Hematopoietic multipotent progenitor cell treated with erythropoietin and hydrocortisone succinate and interleukin-3 and kit ligand, for 4 days (in vitro differentiated cells): Measurements from ENCODE around the gene SCAMP4.
A peak's percentile ranks its signal among the peaks of the same experiment; 100 is the strongest.

ENCODE experiments used
- DNase-seq: peaks from one replicate; pipeline ENCODE4 v3.0.0-alpha.2; 2015

SCAMP4 gene

DNA sequence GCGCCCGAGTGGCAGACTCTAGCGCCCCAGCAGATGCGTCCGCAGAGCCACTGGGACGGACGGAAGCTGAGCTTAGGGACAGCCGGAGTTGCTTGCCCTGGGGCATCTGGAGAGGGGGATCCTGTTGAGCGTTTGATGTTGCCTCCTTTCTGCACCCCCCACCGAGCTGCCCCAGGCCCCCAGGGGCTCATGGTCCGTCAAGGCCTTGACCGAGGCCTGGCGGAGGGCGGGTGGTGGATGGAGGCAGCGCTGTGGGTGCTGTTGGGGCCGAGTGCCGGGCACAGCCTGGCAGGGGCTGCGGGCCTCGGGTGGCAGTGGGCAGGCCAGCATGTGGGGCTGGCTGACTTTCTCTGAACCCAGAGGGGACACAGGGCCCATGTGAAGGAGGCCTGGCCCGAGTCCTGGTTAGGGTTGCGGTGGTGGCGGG lies 38.5 kb downstream of the SCAMP4 start:
- no peak for DNase-seq

DNA sequence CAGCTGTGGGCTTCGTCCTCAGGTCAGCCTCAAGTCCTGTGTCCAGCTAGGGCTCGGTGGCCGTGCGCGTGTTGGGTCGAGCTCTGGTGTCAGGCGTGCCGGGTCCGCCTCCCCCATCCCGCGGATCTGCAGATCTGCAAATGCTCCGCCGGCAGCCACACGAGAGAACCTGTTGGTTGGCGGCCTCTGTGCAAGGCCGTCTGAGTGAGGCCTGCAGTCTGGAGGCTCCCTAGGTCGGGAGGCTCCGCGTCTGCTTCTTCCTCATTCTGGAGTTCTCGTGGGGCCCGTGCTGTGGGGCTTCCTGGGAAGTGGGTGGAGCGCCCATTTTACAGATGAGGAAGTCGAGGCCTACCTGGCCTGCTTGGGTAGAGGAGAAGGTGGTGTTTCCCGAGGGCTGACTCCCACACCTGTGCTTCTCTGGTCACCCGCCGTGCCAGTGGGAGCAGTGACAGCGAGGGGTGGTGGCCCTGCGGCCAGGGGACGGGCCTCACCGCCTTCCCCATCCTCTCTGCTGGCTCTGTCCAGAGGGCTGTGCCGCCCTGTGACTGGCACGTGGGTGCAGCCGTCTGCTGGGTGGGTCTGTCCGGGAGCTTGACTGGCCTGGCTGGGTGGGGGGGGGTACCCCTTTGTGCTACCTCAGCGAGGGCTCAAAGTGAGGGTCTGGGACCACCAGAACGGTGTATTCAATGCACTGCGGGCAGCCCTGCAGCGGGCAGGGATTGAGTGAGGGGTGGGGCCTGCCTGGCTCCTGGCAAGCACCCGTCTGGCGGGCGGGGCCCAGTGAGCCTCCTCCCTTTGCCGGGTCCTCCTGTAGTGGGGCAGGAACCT lies 39.1 kb downstream of the SCAMP4 start:
- DNase-seq, result peak; percentile 43

DNA sequence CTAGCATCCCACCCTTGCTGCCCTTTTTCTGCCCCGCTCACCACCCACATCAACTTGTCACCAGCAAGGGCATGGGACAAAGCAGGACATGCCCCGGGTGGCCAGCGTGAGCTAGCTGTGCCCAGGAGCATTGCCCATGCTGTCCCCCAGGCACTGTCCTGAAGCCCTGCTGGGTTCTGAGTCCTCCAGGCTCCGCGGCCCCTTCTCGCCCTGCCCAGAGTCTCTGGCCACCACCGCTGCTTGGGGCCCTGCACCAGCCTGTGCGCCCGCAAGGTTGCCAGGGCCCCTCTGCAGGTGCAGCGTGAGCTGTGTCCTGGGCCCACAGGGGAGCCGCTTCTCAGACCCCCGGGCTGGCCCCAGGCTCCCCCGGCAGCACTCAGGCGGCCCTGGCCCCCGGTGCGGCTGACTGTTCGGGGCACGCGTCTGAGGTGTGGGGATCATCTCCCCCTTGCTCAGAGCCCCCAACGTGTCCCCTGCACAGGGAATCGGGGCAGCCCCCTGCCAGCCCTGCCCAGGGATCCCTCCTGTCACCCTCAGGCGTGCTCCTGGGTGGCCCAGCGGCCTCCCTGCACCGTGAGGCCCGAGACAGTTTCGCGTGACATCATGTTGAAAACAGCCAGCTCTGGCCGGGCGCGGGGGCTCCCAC lies 39.8 kb downstream of the SCAMP4 start:
- no peak for DNase-seq

DNA sequence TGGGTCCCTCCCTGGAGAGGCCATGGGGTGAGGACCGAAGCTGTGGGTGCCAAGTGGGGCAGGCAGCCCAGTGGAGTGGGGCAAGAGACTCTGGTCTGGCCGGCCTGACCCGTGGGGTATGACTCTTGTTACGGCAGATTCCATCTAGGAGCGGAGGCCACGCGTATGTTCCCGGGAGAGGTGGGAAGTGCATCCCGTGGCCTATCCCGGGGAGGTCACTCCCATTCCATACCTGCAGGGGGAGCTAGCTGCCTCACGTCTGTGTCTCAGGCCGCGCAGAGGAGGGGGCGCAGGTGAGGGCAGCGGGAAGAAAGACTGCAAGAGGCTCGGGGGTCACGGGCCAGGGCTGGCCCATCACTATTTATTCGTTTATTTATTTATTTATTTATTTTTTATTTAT lies 40.7 kb downstream of the SCAMP4 start:
- peak; percentile 38 for DNase-seq

DNA sequence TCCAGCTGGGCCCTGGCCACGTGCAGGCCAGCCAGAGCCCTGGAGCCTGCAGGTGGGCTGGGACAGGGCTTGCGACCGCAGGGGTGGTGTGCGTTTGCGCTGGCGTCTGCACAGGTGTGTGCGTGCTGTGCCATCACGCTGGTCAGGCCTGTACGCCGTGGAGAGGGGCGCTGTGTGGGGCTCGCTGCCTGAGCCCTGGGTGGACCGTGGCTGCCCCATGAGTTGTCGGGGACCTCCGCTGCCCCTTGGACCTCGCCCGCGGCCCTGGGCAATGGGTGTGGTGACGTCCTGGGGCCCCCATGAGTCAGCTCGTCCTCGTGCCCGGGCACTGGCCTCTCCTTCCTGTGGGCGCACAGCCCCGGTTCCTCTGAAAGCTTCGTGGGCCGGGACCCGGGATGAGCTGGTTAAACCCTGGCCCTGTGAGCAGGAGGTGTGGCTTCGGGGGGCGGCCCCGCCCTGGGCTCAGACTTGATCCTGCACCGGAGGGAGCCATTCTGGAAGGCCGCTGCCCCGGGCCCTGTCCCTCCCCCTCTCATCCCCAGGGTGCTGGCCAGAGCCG lies 42.5 kb downstream of the SCAMP4 start:
- no peak for DNase-seq

DNA sequence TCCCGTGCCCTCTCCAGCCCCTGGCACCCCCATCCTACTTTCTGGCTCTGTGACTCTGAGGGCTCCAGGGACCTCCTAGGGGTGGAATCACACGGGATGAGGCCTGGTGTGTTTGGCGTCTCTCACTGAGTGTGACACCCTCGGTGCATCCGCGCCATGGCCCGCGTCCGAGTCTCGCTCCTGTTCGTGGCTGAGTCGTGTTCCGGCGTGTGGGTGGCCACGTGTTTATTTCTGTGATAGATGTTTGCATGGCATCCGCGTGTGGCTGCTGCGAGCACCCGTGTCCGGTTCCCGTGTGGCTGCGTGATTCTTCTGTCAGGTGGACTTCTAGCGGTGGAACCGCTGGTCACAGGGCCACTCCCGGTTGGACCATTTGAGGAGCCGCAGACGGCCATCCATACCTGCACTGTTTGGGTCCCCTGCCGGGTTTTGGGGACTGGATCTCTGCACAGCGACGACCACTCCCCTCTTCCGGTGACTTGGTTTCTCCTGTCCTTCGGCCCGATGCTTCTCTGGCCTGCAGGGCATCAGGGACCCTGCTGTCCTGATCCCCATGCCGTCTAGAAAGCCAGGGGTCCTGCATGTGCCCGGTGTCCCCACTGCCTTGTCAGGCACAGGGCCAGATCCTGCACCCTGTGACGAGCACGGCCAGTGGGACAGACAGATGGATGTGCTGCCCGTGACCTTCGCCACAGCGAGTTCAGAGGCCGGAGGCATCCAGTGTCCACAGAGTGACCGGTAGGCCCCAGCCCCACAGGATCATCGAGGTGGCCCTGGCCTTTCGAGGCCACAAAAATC lies 44.3 kb downstream of the SCAMP4 start:
- DNase-seq, result no peak

DNA sequence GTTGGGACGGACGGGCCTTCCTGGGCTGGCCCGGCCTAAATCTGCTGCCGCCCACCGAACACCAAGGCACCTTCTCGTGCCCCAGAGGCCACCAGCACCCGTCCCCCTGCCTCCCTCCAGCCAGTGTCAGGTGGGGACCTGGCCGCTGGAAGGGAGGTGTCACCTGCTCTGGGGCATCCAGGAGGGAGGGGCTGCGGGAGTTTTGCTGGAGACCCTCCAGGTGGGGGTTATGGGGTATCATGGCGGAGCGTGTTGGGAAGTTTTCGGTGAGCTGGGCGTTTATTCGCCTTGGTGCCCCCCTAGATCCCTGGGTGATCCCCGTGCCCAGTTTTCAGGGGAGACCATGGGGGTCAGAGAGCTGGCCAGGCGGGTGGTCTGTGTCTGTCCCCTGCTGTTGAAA lies 45.4 kb downstream of the SCAMP4 start:
- no peak for DNase-seq

DNA sequence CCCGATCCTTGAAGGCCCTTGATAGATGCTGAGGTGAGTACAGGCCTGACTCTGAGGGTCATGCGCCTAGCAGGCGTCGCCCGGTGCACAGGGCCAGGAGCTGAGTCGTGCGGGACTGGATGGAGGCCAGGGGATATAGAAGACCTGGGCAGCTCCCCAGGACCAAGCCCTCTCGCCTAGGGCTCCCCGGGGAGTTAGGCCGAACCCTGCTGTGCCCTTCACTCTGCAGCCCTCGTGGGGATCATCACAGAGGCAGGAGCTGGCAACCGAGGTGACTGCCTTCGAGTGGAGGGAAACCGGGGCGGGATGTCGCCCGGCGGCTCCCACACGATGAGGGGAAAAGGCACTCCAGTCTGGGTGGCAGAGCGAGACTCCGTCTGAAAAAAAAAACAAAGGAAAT lies 47.4 kb downstream of the SCAMP4 start:
- DNase-seq, result no peak

DNA sequence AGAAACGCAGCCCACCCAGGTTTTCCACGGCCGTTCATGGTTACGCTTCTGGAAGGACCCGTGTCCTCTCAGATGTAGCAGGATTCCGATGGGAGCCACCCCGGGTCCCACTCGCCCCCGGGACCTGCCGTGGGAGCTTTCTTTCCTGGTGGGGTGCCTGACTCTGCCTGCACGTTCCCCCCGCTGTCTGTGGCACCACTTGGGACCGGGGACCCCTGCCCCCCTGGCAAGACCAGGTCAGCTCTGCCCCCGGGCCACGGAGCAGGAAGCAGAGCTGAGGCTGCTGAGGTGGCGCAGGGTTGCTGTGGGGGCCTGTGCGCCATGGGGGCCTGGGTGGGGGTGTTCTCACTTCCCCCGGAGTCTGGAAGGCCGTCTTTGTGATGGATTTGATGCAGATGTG lies 47.8 kb downstream of the SCAMP4 start:
- DNase-seq, result no peak

DNA sequence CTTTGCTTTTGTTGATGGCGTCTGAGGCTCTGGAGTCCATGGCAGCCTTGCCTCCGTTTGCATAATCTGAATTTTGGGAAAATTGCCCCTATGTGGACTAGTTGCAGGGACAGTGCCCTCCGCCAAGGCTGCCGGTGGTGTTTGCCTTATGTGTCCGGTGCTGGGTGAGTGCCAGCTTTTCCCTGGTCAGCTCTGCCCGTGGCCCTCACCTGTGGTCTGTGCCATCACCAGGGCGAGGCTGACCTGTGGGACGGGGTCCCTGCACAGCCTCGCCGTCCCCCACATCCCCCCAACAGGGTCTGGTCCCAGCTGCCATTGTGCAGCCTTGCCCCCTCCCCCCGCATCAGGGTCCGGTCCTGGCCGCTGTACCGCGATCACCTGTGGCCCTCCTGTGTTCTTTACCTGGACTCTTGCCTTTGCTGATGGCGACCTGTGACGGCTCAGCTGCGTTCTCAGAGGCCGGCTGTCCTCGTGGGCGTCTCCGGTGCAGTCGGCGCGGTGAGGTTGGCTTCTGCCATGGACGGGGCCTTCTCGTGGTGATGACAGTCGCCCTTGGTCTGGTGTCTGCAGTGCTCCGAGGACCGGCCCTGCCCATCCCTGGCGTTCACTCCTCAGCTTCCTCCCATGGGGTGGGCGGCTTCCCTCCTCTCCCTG lies 48.4 kb downstream of the SCAMP4 start:
- no peak for DNase-seq

DNA sequence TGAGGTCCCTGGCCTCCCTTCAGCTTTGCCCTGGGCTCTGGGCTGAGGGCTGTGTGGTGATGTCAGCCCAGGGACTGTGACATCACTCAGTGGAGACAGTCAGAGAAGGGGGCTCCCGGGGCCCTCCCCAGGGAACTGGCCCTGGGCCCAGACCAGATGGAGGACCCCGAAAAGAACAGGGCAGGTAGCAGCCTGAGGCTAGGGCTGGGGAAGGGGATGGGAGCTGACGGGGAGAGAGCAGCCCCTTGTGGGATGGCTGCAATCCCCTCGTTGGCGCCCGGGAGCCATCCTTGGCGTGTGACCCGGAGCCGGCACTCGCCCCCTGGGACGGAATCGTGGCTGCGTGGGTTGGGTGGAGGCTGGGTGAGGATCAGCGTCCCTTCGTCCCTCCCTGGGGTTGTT lies 49.3 kb downstream of the SCAMP4 start:
- DNase-seq, result no peak

DNA sequence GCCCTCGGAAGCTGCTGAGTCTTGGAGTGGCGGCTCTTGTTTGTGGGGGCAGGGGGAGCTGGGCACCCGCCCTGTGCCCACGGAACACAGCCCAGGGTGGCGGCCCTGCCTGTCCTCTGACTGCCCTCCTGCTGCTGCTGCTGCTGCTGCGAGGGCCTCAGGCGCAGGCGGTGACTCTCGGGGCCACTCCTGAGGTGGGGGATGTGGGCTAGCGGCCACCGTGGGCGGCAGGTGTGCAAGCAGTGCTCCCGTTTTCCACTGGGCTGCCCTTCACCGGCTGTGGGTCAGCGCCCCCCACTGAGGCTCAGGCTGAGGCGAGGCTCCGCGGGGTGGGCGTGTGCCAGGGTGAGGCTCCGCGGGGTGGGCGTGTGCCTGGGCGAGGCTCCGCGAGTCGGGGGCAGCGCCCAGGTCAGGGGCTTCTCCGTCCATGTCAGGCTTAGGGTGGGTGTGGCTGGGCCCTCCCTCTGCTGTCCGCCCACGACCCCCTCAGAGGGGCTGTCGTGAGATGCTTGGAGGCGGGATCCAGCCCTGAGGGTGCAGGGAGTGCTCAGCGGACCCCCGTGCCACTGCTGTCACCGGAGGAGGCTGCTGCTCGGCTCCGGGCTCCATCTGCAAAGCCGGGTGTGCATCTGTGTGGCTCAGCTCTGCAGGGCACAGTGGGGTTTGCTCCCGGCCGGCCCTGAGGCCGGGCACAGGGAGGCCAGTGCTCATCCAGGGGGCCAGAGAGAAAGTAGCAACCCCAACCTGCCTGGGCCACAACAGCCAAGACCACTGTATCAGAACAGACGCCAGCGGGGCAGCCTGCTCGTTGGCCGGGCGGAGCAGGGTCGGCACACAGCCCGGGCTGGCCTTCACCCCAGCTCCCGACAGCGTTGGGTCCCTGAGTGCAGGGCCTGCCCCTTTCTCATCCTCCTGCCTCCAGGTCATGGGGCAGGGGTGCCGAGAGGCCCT lies 50.2 kb downstream of the SCAMP4 start:
- DNase-seq, result peak; percentile 45

DNA sequence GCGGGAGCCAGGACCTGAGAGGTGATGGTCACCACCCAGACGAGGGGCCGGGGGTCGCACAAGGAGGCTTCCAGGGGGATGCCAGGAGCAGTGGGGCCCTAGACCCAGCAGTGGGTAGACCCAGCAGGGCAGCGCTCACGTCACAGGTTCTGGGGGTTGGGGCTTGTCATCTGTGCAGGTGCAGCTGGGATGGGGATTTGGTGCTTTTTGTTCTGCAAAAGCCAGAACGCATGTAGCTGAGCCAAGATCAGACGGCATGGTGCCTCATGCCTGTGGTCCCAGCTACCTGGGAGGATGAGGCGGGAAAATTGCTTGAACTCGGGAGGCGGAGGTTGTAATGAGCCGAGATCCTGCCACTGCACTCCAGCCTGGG lies 50.9 kb downstream of the SCAMP4 start:
- DNase-seq, result no peak

DNA sequence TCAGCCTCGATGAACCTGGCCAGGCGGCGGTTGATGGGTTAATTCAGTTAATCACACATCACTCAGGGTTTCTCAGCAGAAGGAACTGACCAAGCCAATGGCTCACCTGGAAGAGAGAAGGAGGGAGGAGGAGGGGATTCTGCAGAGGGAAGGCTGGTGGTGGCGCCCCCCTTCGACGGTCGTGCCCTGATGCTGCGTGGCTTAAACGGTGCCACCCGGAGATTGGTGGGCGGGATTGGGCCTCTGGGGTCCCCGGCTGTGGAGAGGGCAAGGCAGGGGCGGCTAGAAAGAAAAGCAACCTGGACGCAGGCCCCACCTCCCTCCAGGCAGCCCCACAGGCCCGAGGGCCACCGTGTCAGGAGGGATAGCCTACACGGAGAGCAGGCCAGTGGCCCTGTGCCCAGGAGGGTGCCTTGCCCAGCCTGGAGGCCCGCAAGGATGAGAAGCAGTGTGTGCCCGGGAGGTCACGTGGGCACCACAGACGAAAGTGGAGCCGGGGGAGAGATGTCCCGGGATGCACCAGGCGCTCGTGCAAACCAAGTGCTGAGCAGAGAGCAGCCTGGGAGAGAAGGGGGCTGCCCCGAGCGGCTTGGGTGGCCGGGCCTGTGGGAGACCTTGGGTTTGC lies 51.8 kb downstream of the SCAMP4 start:
- no peak for DNase-seq

DNA sequence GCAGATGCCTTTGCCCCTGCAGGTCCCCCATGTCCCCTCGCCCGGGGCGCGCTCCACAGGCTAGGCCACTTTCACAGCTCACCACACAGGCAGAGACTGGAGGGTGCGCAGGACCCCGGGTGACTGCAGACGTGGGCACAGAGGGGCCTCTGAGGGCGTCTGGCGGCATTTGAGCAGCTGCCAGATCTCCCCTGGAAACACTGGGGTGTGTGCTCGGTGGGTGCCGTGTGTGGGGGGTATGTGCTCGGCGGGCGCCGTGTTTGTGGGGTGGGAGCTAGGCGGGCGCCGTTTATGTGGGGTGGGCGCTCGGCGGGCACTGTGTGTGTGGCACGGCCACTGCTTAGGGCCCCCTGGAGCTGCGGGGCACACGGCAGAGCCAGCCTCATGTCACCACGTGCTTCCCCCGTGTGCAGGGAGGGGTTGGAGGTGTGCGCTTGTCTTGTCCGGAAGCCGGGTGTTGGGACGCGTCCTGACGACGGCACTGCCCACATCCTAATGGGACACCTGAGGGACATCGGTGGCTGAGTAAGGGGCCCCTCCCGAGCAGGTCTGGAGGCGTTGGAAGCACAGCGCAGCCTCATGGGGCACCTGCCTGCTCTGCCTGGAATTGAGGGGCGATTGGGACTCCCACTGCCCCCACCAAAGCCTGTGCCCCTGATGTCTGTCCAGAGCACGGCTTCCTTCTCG lies 52.5 kb downstream of the SCAMP4 start:
- no peak for DNase-seq

DNA sequence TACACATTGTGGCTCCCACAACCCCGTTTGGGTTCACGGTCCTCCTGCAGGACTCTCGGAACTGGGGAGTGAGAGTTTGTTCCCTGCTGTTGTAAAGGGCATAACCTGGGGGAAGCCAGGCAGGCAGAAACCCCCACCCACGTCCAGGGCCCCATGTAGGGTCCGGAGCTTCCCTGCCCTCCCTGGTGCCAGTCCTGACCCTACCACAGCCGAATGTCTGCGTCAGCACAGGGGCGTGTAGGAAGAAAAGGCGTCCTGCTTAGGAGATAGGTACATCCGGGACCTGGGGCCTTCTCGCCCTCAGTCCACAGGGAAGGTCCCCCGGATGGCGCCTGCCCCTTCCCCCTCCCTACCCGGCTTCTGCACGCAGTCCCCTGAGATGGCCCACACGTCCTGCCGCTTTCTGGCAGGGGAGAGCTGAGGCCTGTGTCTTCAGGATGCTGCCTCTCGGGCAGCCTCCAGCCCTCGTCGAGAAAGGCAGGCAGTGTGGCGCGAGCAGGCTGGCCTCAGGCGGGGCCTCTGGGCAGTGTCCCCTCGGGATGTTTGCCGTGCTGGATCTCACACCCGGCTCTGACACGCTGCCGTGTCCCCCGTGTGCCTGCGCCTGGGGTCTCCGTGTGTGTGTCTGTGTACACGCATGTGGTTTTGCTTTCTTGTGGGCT lies 54.9 kb downstream of the SCAMP4 start:
- DNase-seq, result no peak

DNA sequence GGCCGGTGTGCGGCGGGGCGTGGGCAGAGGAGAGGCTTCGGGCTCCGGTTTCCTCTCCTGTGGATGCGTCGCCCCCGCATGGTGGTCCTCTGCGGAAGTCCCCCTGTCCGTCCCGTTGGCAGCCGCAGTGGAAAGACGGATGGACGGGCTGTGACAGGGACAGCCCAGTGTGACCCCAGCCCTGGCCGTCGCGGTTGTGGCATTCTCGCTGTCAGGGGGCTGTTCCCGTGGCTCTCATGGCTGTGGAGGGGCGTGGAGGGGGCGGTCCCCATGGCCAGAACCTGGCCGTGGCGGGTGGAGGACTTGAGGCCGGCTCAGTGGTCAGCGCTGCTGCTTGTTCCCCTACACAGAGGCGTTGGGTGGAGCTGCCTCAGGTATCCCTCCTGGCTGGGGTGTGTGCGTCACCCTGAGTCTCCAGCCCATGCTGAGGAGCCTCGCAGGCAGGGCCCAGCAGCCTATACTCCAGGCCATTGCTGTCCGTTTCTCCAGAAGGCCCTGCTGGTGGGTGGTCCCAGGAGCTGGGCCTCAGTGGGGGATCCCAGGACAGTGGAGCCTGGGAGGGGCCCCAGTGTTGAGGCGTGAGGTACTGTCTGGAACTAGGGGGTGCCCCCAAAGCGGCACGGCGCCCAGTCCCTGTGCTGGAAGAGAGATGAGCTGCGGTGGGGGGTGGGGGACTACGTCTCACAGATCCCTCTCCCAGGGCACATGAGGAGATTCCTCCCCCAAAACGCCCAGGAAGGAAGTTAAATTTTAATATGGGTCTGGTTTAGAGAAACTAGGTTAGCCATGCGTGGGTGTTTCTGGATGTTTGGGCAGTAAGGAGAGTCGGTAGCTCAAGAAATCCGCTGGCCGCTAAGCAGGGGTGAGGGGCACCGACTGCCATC lies 56.0 kb downstream of the SCAMP4 start:
- no peak for DNase-seq

DNA sequence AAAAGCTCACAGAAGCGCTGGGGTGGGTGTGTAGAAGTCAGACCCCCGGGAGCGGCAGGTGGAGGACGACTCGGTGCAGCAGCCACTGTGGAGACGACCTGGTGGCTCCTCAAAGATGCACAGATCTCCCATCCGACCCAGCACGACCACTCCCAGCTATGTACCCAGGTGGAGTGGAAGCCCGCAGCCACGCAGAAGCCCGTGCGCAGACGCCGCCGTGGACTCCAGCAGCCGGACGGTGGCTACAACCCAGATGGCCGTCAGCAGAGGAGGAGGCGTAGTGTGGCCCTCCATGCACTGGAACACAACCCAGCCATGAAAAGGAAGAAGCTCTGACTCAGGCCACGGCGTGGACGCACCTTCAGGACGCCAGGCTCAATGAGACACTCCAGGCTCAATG lies 57.5 kb downstream of the SCAMP4 start:
- no peak for DNase-seq

DNA sequence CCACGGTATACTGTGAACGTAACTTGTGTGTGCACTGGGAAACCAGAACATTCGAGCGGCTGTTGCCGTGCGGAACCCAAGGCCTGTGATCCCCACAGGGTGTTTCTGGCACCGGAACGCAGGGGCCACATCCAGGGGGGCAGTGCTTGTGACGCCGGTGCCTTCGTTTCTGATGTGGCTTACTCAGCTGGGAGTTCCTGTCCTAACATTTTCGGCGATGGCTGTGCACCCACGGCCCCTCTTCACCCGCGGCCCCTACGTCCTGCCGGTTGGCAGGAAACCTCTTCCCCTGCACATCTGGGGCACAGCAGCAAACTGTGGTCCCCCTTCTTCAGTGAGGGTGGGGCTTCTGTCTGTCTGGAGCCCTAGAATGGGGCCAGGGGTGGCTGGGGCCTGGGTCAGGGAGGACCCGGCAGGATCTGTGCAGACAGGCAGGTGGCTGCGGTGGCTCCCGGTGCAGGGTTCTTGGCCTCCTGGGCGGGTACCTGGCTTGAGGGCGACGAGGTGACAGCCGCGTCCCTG lies 61.9 kb downstream of the SCAMP4 start:
- no peak for DNase-seq
